Right lobe of liver (tissue), 4 donors: ENCODE measurements around the gene RPL18.

Source experiments
- POLR2A ChIP-seq: fragments of 450-650 bp; IDR thresholded peaks from one replicate; pipeline ENCODE4 v1.6.1; 2017; ENCODE audit warnings: antibody characterized with exemption, mild to moderate bottlenecking
- TF ChIP-seq, protein P1 (sequence below), 4 donors: fragments of 200-600 bp in 3 of 4; fragments of 450-650 bp in 1 of 4; IDR thresholded peaks; one replicate each; pipeline versions ENCODE4 v1.5.1 to v1.8.0; 2016 to 2022; ENCODE audit warnings: antibody characterized with exemption in 4 of 4, mild to moderate bottlenecking in 2 of 4
- donor health status: DM: no; HTN: no; CAD: no.
- donor health status: DM: no; HTN: no; CAD: no.
- donor health status: DM: no; HTN: yes; CAD: no.

DNA sequence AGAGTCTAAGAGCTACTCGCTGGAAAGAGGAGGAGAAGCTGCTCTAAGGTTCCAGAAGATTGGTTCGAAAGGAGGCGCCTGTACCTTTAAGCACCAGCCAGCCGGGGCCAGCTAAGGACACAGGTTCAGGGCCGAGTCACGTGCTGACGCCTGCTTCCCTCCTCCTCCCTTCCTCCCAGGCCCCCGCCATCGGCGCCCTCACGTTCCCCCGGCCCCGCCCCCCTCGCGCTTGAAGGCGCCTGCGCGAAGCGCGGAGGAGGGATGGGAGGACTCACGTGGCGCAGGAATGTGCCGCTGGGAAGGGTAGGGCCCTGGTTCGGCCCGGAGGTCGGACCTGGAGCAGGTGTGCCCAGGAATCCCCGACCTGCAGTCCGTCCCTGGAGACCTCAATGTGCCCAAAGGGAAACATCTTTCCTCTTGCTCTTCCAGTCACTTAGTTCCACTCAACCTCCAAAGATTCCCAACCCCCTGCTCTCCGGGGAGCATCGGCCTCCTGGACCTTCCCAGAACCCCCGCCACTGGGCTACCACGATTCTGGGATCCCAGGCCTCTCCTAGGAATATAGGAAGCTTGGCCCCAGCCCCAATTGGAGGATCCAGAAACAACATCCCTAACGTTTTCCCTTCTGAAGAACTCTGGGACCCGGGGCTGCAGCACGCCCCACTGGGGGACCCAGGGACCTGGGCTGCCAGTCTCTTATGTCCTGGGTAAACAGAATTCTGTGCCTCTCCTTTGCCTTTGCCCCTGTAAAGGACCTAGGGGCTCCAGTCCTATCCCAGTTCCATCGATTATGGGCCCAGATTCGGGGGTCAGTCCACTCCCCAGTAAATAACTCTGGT lies 15.7 kb upstream of the RPL18 start:
- peak; percentile 56 for TF ChIP-seq POLR2A
- TF ChIP-seq, protein P1, sequence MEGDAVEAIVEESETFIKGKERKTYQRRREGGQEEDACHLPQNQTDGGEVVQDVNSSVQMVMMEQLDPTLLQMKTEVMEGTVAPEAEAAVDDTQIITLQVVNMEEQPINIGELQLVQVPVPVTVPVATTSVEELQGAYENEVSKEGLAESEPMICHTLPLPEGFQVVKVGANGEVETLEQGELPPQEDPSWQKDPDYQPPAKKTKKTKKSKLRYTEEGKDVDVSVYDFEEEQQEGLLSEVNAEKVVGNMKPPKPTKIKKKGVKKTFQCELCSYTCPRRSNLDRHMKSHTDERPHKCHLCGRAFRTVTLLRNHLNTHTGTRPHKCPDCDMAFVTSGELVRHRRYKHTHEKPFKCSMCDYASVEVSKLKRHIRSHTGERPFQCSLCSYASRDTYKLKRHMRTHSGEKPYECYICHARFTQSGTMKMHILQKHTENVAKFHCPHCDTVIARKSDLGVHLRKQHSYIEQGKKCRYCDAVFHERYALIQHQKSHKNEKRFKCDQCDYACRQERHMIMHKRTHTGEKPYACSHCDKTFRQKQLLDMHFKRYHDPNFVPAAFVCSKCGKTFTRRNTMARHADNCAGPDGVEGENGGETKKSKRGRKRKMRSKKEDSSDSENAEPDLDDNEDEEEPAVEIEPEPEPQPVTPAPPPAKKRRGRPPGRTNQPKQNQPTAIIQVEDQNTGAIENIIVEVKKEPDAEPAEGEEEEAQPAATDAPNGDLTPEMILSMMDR (IDR thresholded peaks at IDR 0.05): no peak
